Skeletal muscle satellite cell (primary cell): ENCODE results near the gene SP7.
"Not testable (repeated sequence)": the region's sequence is repeated elsewhere in the genome, so short reads cannot be mapped to it uniquely, and the experiment has no call there.

ENCODE experiments used
- H3K27me3 ChIP-seq: 2 replicates; pipeline ENCODE4 v1.7.0; 2013; ENCODE audit warnings: low read length; ENCODE audit not compliant: control insufficient read depth, insufficient read depth
- H3K36me3 ChIP-seq: 2 replicates; pipeline ENCODE4 v1.7.0; 2013; ENCODE audit warnings: mild to moderate bottlenecking, control low read depth, low read length; ENCODE audit not compliant: insufficient read depth
- H3K4me1 ChIP-seq: 2 replicates; pipeline ENCODE4 v1.7.0; 2013; ENCODE audit warnings: low read length; ENCODE audit not compliant: control insufficient read depth, insufficient read depth
- H3K4me2 ChIP-seq: 2 replicates; pipeline ENCODE4 v1.7.0; 2013; ENCODE audit warnings: mild to moderate bottlenecking, low read length
- H3K4me3 ChIP-seq: 2 replicates; pipeline ENCODE4 v1.7.0; 2013; ENCODE audit warnings: low read length
- H3K9ac ChIP-seq: 2 replicates; pipeline ENCODE4 v1.7.0; 2013; ENCODE audit warnings: mild to moderate bottlenecking, low read depth, low read length, moderate library complexity
- H3K9me3 ChIP-seq: replicated peaks from 2 replicates; pipeline ENCODE4 v1.7.0; 2013; ENCODE audit warnings: mild to moderate bottlenecking, control low read depth, low read length

The SP7 gene

DNA sequence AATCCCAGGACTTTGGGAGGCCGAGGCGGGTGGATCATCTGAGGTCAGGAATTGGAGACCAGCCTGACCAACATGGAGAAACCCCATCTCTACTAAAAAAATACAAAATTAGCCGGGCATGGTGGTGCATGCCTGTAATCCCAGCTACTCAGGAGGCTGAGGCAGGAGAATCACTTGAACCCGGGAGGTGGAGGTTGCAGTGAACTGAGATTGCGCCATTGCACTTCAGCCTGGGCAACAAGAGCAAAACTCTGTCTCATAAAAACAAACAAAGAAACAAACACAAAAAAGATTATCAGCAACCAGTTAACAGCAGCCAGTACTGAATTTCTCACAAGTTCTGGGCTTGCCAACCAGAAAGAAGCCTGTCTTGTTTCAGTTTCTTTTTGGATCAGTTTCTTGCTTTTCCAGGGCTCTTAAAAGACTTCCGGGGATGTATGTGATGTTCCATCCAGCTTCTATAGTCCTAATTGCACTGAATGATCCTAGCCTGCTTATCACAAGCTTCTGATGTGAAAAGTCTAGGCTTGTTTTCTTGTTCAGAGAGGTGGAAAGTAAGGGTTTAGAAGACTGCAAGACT, 37.5 kb upstream of the SP7 start:
- not testable (repeated sequence) for H3K9me3 ChIP-seq, H3K27me3 ChIP-seq, H3K36me3 ChIP-seq, H3K9ac ChIP-seq, H3K4me3 ChIP-seq, H3K4me2 ChIP-seq
- peaks cover 26% of the 10 kb centered on the region for H3K4me1 ChIP-seq

DNA sequence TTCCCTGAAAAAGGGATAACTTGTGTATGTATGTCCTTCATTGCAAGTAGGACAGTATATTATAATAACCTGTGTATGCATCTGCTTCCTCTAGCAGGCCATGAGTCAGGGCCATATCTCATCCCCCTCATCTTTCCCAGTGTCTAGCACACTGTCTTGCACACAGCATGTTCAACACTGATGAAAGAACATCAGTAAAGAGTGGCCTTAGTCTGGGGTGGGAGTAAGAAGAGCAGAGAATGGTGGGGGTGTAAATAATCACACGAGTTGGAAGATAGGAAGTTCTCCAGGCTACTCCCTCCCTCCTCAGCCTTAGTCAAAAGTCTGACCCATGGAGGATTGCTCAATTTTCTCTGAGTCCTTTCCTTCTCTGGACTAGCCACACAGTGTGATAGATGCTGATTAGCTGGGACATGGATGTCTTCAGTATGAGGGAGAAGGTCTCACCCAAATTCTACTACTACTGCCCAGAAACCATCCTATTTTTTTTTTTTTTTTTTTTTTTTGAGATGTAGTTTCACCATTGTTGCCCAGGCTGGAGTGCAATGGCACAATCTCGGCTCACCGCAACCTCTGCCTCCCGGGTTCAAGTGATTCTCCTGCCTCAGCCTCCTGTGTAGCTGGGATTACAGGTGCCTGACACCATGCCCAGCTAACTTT, 29.2 kb upstream of the SP7 start:
- Histone ChIP-seq H3K9ac (no peak overlapping the region), H3K4me1 (peaks cover 13% of the 10 kb centered on the region), H3K4me2 (no peak overlapping the region), H3K36me3 (no peaks in the 10 kb centered on the region), H3K4me3 (no peak overlapping the region), H3K27me3 (no peaks in the 10 kb centered on the region), H3K9me3 (no peaks in the 10 kb centered on the region)

DNA sequence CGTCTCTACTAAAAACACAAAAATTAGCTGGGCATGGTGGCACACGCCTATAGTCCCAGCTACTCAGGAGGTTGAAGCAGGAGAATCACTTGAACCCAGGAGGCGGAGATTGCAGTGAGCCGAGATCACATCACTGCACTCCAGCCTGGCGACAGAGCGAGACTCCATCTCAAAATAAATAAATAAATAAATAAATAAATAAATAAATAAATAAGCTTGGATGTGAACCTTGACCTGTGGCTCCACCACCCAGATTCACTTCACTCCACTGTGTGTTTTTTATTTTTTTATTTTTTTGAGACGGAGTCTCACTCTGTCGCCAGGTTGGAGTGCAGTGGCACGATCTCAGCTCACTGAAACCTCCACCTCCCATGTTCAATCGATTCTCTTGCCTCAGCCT, 25.5 kb upstream of the SP7 start:
- not testable (repeated sequence) for H3K36me3 ChIP-seq, H3K9me3 ChIP-seq, H3K4me2 ChIP-seq, H3K9ac ChIP-seq, H3K27me3 ChIP-seq, H3K4me3 ChIP-seq
- peaks cover 11% of the 10 kb centered on the region for H3K4me1 ChIP-seq

DNA sequence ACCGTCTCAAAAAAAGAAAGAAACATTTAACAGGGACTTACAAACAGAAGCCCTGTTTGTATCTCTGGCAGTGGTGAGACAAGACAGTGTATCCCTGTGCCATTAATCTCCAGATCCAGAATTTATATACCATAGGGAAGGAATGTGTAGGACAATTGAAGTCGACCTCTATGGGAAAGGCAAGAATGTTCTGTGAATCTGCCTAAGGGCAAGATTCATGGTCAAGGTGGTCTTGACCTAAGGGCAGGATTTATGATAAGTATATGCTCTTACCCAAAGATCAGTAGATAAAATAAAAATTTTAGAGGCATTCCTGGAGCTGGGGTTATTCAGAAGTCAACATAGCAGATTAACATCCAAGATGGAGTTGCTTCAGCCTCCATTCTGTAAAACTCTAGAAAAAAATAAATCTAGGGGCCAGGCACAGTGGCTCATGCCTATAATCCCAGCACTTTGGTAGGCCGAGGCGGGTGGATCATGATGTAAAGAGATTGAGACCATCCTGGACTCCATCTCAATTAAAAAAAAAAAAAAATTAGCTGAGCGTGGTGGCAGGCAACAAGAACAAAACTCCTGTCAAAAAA, 22.8 kb upstream of the SP7 start:
- Histone ChIP-seq H3K27me3 (no peaks in the 10 kb centered on the region), H3K4me1 (no peaks in the 10 kb centered on the region), H3K36me3 (no peaks in the 10 kb centered on the region), H3K9me3 (no peaks in the 10 kb centered on the region), H3K4me2 (no peak overlapping the region), H3K9ac (no peak overlapping the region), H3K4me3 (no peak overlapping the region)

DNA sequence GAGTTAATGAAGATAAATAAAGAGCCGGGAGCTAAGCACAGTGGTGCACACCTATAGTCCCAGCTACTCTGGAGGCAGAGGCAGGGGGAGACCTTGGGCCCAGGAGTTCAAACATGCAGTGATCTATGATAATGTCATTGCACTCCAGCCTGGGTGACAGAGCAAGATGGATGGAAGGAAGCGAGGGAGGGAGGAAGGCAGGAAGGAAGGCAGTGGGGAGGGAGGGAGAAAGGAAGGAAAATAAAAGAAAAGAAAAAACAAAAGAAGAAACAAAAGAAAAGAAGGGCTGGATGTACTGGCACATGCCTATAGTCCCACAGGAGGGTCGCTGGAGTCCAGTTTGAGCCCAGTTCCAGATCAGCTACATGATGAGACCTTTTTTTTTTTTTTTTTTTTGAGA, 19.0 kb upstream of the SP7 start:
- H3K27me3 ChIP-seq = no peaks in the 10 kb centered on the region
- no peaks in the 10 kb centered on the region for H3K9me3 ChIP-seq
- no peaks in the 10 kb centered on the region for H3K36me3 ChIP-seq
- no peak overlapping the region for H3K4me2 ChIP-seq
- no peak overlapping the region for H3K9ac ChIP-seq
- no peaks in the 10 kb centered on the region for H3K4me1 ChIP-seq
- H3K4me3 ChIP-seq = no peak overlapping the region

DNA sequence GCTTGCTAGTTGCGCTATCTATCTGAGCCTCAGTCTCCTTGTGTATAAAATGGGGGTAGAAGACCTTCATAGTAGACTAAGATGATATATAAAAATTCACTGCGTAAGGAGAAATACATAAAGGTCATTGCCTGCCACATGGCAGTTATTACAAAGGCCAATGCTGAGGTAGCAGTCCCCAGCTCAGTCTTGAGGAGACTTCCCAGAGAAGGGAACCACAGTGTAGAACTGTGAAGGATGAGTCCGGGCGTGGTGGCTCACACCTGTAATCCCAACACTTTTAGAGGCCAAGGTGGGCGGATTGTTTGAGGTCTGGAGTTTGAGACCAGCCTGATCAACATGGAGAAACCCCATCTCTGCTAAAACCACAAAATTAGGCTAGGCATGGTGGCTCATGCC, 17.1 kb upstream of the SP7 start:
- Histone ChIP-seq H3K27me3 (no peaks in the 10 kb centered on the region), H3K4me1 (no peaks in the 10 kb centered on the region), H3K36me3 (no peaks in the 10 kb centered on the region), H3K9me3 (no peaks in the 10 kb centered on the region), H3K4me2 (no peak overlapping the region), H3K4me3 (no peak overlapping the region), H3K9ac (no peak overlapping the region)

DNA sequence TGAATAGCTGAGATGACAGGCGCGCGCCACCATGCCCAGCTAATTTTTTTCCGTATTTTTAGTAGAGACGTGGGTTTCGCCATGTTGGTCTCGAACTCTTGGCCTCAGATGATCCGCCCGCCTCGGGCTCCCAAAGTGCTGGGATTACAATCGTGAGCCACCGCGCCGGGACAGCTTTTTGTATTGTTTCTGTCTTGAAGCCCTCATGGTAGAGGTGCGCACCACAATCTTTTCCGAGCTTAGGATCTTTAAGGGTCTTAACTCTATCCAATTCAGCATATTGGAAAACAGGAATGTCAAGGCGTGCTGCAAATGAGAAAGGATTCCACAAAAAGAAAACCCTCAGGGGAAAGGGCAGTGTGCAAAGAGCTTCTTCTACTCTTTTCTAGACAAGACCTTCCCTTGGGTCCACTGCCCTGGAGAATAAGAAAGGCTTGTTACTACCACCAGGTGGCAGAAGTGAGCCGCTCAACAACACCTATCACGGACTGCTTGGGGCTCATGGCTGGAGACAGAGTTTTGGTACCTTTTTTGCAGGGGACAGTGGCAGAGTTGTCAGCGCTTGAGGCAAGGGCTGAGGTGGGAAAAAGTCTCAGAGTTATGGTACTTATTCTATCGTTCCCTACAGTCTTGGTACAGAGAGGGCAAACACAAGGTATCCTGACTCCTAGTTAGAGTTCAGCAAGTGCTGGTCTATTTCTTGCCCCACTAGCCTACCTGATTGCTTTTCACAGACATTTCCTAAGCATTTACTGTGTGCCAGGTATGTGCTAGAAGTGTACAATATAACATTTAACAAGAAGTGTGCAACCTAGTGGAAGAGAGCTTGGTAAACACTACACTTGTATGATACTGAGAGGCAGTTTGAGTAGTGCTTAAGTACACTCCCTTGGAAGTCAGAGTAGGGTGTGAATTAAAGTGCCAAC, 16.4 kb upstream of the SP7 start:
- no peak overlapping the region for H3K9ac ChIP-seq
- no peaks in the 10 kb centered on the region for H3K4me1 ChIP-seq
- H3K27me3 ChIP-seq = no peaks in the 10 kb centered on the region
- no peaks in the 10 kb centered on the region for H3K36me3 ChIP-seq
- H3K4me2 ChIP-seq = no peak overlapping the region
- no peak overlapping the region for H3K4me3 ChIP-seq
- no peaks in the 10 kb centered on the region for H3K9me3 ChIP-seq

DNA sequence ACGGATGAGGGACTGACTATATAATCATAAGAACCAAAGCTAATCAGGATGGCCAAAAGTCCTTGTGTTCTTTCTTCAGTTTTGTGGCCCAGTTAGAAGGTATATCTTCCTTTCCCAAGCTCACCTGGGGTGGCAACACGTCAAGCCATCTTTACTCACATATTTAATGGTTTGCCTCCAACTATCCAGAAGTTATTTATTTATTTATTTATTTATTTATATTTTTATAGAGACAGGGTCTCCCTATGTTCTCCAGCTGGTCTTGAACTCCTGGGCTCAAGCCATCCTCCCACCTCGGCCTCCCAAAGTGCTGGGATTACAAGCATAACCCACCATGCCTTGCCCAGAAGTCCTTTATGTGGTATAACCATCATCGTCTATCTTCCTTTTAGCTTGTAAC, 11.8 kb upstream of the SP7 start:
- Histone ChIP-seq H3K36me3 (no peaks in the 10 kb centered on the region), H3K4me1 (peaks cover 13% of the 10 kb centered on the region), H3K9me3 (no peaks in the 10 kb centered on the region), H3K27me3 (no peaks in the 10 kb centered on the region), H3K9ac (no peak overlapping the region), H3K4me2 (no peak overlapping the region), H3K4me3 (no peak overlapping the region)

DNA sequence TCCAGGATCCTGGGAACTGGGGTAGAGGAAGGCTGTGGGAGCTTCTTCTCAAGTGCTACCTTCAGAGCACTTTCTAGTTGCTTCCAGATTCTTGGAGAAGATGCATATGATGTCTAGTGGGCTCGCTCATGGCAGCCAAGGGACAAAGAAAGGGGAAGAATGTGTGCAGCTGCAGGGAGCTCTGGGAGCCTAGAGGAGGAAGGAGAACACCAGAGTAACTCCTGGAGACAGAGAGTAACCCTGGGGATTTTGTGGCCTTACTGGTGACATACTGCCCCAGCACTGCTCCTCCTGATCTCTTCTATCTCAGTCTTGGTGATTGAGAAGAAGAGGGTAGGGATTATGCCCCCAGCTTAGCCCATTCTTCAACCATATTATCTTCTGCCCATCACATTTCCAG, 10.3 kb upstream of the SP7 start:
- Histone ChIP-seq H3K4me1 (peaks cover 13% of the 10 kb centered on the region), H3K27me3 (peaks cover under 1% of the 10 kb centered on the region), H3K9ac (no peak overlapping the region), H3K9me3 (no peaks in the 10 kb centered on the region), H3K4me3 (no peak overlapping the region), H3K4me2 (no peak overlapping the region), H3K36me3 (no peaks in the 10 kb centered on the region)

DNA sequence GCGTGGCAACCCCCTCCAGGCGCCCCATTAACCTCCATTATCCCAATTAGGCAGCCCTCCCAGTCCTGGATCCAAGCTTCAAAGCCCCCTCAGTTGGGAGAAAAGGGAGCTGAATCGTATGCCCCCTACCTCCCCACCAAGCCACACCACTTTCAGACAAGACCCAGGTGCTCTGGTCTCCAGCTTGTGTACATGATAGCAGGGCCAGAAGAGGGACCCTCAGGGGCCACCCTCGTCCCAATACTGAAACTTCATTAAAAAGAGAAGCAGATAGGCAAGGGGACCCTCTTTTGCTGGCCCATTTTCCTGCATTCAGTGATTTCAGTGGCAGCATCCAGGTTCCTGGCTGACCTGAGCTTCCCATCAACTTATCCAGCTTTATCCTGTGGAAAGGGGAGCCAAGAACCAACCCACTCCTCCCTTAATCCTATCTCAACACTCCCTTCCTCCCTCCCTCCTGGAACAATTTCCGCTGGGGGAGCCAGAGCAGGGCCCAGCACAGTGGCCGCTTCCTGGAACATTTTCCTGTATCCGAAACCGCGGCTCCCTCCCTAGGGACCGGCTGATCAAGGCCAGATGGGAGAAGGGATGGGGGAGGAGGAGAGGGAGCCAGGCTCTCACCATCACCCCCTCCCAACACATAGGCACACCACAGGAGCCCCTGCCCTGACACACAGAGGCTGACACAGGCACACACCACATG, 9.5 kb upstream of the SP7 start:
- peaks cover 13% of the 10 kb centered on the region for H3K4me1 ChIP-seq
- no peaks in the 10 kb centered on the region for H3K9me3 ChIP-seq
- peaks cover 9% of the 10 kb centered on the region for H3K27me3 ChIP-seq
- H3K36me3 ChIP-seq = no peaks in the 10 kb centered on the region
- H3K9ac ChIP-seq = peak overlapping the region; percentile 86
- H3K4me3 ChIP-seq = peak overlapping the region; percentile 76
- peak overlapping the region; percentile 93 for H3K4me2 ChIP-seq

DNA sequence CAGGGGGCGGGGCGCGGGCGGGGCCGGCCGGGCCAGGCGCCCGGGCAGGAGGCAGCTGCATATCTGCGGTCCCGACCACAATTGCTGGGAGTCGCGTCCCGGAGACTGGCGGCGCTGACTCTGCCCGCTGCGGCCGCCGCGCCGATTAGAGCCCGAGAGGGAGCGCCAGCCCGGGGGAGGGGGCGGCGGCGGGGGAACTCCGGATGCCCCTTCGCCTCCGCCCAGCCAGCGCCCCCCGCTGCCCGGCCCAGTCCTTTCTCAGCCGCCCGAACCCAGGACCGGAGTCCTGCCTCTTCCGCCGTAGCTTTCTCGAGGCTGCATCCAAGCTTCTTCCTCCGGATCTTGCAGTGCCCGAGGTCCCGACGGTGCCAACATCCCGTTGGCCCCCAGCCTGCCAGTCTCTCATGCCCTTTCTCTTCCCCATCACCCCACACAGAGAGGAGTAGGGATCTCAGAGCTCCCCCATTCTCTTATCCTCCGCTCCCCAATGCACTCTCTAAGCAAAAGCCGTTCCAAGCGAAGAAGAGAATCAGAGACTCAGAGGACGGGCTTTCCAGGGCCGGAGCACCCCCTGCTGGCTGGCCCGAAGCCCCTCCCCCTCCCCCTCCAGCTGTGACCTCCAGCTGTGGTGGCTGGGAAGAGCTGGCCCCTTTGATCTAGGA, 8.8 kb upstream of the SP7 start:
- Histone ChIP-seq H3K4me2 (peak overlapping the region; percentile 93), H3K4me1 (peaks cover 13% of the 10 kb centered on the region), H3K9ac (peak overlapping the region; percentile 86), H3K9me3 (no peaks in the 10 kb centered on the region), H3K27me3 (peaks cover 13% of the 10 kb centered on the region), H3K36me3 (no peaks in the 10 kb centered on the region), H3K4me3 (peak overlapping the region; percentile 76)
